ENCODE results near the gene CDYL. TPM values are rescaled to one million over a fixed set of nuclear protein-coding genes. Genes with fewer than 3 reads are reported as not detected.

CDYL gene
- total and polyA plus RNA-seq, 7 donors: 10.0 to 30.0 (median 19.9) TPM

DNA sequence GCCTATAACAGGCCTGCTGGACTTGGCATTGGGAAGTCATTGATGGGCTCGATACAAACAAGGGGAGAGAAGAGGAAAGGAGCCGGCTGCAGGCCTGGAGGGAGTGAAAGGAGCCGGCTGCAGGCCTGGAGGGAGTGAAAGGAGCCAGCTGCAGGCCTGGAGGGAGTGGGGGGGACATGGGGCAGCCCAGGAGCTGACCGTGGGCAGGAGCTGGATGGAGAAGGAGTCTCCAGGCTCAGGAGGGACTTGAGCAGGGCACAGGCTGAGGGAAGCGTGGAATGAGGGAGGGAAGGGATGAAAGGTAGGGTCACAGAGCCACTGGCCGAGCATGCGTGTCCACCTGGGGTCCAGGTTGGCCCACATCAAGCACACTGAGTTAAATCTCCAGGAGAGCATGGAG, 195.6 kb downstream of the CDYL start:
- H3K9me3 ChIP-seq: no peaks in the 10 kb centered on the region
- DNase-seq (no peak), ATAC-seq (no peak)
- H3K27ac ChIP-seq: no peak overlapping the region
- WGBS, 3 donors: 90 to 94% (median 93%) methylated on average over 7 of the region's 7 CpGs
- no peaks in the 10 kb centered on the region for H3K36me3 ChIP-seq (ENCODE audit: insufficient read depth in 1 of 2, low read depth in 1 of 2)
- TF ChIP-seq CTCF (IDR thresholded peaks at IDR 0.05): no peak
- intact Hi-C loops (cut with DNase I): no loop called here
- peaks cover 23% of the 10 kb centered on the region for H3K4me1 ChIP-seq
- no peaks in the 10 kb centered on the region for H3K27me3 ChIP-seq (ENCODE audit: insufficient read depth in 3 of 3, low read length in 2 of 3)
- H3K4me3 ChIP-seq: no peak overlapping the region

DNA sequence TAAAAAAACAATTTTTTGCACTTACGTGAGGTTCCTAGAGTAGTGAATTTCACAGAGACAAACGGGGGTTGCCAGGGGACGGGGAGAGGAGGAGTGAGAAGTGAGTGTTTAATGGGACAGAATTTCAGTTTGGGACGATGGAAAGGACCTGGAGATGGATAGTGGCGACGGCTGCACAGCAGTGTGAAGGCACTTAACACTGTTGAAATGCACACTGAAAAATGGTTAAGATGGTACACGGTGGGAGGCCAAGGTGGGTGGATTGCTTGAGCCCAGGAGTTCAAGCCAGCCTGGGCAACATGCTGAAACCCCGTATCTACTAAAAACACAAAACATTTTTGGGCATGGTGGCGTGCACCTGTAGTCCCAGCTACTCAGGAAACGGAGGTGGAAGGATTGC, 196.2 kb downstream of the CDYL start:
- no peak for DNase-seq

GRCh38 chr6:4973415-4973814, 197.2 kb downstream of the CDYL start:
- ATAC-seq (peak in 1 of 4 donors; percentile 7), DNase-seq (no peak)
- TF ChIP-seq CTCF (IDR thresholded peaks at IDR 0.05): no peak
- Histone ChIP-seq H3K9me3 (no peaks in the 10 kb centered on the region), H3K4me3 (no peak overlapping the region), H3K36me3 (ENCODE audit: insufficient read depth in 1 of 2, low read depth in 1 of 2) (no peaks in the 10 kb centered on the region), H3K27me3 (ENCODE audit: insufficient read depth in 3 of 3, low read length in 2 of 3) (no peaks in the 10 kb centered on the region), H3K4me1 (peaks cover 23% of the 10 kb centered on the region), H3K27ac (peak overlapping the region; percentile 51)
- WGBS, 3 donors: 62 to 86% (median 68%) methylated on average over 13 of the region's 13 CpGs
- intact Hi-C loops (cut with DNase I): no loop called here

More for the DNA sequence above, 196.2 kb downstream of the CDYL start:
- H3K27ac ChIP-seq: no peak overlapping the region
- no peak overlapping the region for H3K4me3 ChIP-seq
- intact Hi-C loops (cut with DNase I): no loop called here
- ATAC-seq: no peak
- H3K9me3 ChIP-seq: no peaks in the 10 kb centered on the region
- WGBS, 3 donors: 85 to 93% (median 91%) methylated on average over 10 of the region's 10 CpGs
- no peaks in the 10 kb centered on the region for H3K36me3 ChIP-seq (ENCODE audit: insufficient read depth in 1 of 2, low read depth in 1 of 2)
- peaks cover 23% of the 10 kb centered on the region for H3K4me1 ChIP-seq
- no peaks in the 10 kb centered on the region for H3K27me3 ChIP-seq (ENCODE audit: insufficient read depth in 3 of 3, low read length in 2 of 3)
- TF ChIP-seq CTCF (IDR thresholded peaks at IDR 0.05): no peak

DNA sequence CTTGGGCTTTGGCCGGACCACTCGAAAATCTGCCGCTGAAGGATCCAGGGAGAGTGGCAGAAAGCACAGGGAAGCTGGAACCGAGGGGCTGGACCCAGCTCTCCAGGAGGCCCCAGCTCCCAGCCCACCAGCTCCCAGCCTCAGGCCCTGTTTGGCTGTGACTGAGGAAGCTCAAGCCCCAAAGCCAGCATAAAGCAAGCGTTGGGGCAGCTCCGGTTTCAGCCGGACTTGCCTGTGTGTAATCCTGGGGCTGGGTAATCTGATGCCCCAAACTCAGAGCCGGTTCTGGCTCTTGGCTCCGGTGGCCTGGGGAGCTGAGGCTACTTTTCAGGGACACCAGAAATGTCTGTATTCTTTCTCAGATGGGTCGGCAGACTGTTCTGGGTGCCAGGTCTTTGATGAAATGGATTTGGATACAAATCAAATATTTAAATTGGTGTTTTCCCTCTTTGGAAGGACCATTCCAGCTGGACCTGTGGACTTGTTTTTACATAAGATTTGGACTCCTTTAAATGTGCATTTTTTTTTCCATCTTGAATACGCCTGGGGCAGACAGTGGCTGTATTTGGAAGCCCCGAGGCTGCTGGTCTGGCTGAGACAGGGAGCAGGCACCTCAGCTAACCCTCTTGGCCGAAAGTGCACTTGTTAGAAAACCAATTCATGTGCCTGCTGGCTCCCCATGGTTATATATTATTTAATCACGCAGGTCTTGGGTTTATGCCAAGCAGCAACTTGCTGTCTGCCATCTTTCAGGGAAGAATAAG, 198.0 kb downstream of the CDYL start:
- ATAC-seq (peak; percentile 92 to 97 (median 94)), DNase-seq (peak; percentile 61 to 84)
- Histone ChIP-seq H3K9me3 (peaks cover 1% of the 10 kb centered on the region), H3K27me3 (ENCODE audit: insufficient read depth in 3 of 3, low read length in 2 of 3) (no peaks in the 10 kb centered on the region), H3K27ac (peak overlapping the region; percentile 51), H3K4me3 (peak overlapping the region; percentile 37), H3K36me3 (ENCODE audit: insufficient read depth in 1 of 2, low read depth in 1 of 2) (no peaks in the 10 kb centered on the region), H3K4me1 (peaks cover 19% of the 10 kb centered on the region)
- 13 to 20% (median 18%) methylated on average over 14 of the region's 14 CpGs for WGBS, 3 donors
- TF ChIP-seq CTCF (IDR thresholded peaks at IDR 0.05): no peak
- intact Hi-C loops (cut with DNase I): no loop called here

DNA sequence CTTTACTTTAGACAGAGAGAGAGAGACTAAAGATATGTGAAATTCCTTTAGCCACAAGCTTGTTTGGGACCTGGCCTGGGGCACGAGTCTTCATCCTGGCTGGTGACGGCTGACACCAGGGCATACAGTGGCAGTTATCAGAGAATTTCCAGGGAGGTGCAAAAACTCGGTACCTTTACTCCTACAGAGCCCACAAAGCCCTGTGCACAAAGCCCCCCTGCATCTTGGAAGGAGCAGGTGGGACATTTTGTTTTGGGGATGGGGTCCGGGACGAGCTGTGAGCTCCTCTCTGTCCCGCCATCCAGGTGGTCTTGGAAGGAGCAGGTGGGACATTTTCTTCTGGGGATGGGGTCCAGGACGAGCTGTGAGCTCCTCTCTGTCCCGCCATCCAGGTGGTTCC, 198.8 kb downstream of the CDYL start:
- peak overlapping the region; percentile 51 for H3K27ac ChIP-seq
- WGBS, 3 donors: 66 to 88% (median 73%) methylated on average over 8 of the region's 8 CpGs
- intact Hi-C loops (cut with DNase I): no loop called here

More for the DNA sequence above, 198.8 kb downstream of the CDYL start:
- no peak for ATAC-seq
- no peak for TF ChIP-seq CTCF (IDR thresholded peaks at IDR 0.05)
- Histone ChIP-seq H3K27me3 (ENCODE audit: insufficient read depth in 3 of 3, low read length in 2 of 3) (no peaks in the 10 kb centered on the region), H3K4me3 (no peak overlapping the region), H3K36me3 (ENCODE audit: insufficient read depth in 1 of 2, low read depth in 1 of 2) (no peaks in the 10 kb centered on the region), H3K9me3 (peaks cover 8% of the 10 kb centered on the region), H3K4me1 (peaks cover 11% of the 10 kb centered on the region)
- DNase-seq: no peak
